22Rv1 (cell line): ENCODE data around the gene ECE2.
"Not testable (repeated sequence)": the region's sequence is repeated elsewhere in the genome, so short reads cannot be mapped to it uniquely, and the experiment has no call there.

Experiments
- H3K27ac ChIP-seq: fragments of 450-650 bp; 2 replicates; pipeline ENCODE4 v1.5.1; 2017
- ZFX ChIP-seq: fragments of 450-650 bp; IDR thresholded peaks from 2 replicates; pipeline ENCODE4 v1.6.1; 2017; ENCODE audit warnings: antibody characterized with exemption, borderline replicate concordance
- TF ChIP-seq, protein P1 (sequence below): fragments of 450-650 bp; IDR thresholded peaks from 2 replicates; pipeline ENCODE4 v1.5.1; 2017; ENCODE audit warnings: mild to moderate bottlenecking

The ECE2 gene

DNA sequence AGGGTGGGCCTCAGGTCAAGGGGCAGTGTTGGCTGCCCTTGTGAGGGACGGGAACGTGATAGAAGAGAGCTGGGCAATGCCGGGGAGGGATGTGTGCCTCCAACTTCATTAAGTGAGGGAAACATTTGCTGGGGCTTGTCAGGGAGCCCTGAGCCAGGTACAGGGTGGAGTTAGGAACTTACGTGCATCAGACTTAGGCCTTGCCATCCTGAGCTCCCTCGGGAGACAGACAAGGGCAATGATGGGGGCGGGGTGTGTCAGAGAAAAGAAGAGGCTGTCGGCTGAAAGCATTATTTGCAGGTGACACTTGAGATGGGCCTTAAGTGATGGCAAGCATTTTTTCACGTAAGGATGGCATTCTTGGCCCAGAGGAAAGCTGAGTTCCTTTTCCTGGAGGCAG is 63.2 kb downstream of the ECE2 start:
- no peak for TF ChIP-seq ZFX
- TF ChIP-seq, protein P1, sequence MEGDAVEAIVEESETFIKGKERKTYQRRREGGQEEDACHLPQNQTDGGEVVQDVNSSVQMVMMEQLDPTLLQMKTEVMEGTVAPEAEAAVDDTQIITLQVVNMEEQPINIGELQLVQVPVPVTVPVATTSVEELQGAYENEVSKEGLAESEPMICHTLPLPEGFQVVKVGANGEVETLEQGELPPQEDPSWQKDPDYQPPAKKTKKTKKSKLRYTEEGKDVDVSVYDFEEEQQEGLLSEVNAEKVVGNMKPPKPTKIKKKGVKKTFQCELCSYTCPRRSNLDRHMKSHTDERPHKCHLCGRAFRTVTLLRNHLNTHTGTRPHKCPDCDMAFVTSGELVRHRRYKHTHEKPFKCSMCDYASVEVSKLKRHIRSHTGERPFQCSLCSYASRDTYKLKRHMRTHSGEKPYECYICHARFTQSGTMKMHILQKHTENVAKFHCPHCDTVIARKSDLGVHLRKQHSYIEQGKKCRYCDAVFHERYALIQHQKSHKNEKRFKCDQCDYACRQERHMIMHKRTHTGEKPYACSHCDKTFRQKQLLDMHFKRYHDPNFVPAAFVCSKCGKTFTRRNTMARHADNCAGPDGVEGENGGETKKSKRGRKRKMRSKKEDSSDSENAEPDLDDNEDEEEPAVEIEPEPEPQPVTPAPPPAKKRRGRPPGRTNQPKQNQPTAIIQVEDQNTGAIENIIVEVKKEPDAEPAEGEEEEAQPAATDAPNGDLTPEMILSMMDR = no peak
- H3K27ac ChIP-seq = no peak overlapping the region

DNA sequence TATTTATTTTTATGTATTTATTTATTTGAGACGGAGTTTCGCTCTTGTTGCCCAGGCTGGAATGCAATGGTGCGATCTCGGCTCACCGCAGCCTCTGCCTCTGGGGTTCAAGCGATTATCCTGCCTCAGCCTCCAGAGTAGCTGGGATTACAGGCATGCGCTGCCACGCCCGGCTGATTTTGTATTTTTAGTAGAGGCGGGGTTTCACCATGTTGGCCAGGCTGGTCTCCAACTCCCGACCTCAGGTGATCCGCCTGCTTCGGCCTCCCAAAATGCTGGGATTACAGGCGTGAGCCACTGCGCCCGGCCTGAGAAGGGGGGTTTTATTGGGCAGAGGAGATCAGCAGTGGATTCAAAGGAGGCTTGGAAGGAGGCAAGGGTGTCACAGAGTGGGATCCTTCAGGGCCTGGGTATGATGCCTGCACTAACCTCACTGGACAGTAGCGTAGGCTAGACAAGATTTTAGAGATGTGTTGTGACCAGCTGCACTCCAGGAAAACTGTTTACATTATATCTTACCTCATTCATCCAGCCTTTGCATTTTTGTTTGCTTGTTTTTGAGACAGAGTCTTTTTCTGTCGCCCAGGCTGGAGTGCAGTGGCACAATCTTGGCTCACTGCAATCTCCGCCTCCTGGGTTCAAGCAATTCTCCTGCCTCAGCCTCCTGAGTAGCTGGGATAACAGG is 63.8 kb downstream of the ECE2 start:
- not testable (repeated sequence) for H3K27ac ChIP-seq

DNA sequence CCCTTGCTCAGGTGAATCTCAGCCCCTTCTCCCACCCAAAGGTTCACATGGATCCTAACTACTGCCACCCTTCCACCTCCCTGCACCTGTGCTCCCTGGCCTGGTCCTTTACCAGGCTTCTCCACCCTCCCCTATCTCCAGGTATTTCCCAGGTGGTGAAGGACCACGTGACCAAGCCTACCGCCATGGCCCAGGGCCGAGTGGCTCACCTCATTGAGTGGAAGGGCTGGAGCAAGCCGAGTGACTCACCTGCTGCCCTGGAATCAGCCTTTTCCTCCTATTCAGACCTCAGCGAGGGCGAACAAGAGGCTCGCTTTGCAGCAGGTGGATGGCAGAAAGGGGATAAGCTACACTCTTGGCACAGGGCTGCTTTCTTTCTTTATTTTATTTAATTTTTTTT is 66.1 kb downstream of the ECE2 start:
- TF ChIP-seq, protein P1 = no peak
- TF ChIP-seq ZFX = no peak

More for the DNA sequence above, 66.1 kb downstream of the ECE2 start:
- H3K27ac ChIP-seq = no peak overlapping the region
